ENCODE results near the gene SMYD3.

SMYD3 gene

DNA sequence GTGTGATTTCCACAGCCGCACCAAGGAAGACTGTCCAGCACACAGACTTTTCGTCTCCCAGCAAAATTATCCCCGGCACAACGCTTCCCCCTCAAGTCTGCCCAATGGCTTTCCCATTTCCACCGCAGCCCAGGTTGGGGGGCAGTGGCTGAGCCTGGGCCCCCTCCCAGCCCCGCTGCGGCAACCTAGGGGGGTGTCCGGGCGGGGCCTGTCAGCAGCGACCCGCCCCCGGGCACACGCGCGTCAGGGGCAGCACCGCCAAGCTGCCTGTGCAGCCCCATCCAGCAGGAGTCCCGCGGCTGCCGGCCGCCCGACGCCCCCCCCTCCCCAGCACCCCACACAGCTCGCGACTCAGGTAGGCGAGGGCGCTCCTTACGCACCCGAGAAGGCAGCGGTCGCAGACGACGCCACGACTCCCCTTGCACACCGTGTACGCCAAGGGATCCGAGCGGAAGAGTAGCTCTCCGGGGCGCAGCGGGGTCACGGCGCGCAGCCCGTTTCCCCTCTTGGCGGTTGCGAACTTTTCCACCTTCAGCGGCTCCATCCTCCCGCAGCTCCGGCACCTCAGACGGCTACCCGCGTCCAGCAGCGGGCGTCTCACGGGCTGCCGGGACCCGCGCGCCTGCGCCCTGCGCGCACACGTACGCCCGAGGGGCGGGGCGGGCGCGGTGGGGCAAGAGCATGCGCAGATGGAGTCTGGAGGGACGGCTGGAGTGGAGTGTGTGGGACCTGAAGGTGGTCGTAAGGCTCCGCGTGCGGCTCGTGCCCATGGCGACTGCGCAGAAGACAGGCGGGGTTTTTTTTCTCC, at the start of gene SMYD3:
SMYD3 (minus strand) TSS at position 606 of the 808 bp plus-strand sequence.
- DNase-seq, result peak; percentile 88

- DNase-seq, result no peak
Measured at GRCh38 chr1:246554201-246554600, 47.1 kb upstream of the SMYD3 start.

DNA sequence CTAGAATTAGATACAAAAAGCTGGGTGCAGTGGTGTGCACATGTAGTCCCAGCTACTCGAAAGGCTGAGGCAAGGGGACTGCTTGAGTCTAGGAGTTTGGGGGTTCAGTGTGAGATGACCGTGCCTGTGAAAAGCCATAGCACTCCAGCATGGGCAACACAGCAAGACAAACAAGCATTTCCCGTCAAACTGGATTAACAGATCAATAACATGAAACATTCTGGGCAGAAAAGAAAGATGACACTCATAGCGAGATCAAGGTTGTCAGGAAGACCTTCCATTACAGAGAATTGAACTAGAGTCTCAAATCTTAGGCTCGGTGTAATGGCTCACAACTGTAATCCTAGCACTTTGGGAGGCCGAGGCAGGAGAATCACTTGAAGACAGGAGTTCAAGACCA, 45.0 kb upstream of the SMYD3 start:
- no peak for DNase-seq

DNA sequence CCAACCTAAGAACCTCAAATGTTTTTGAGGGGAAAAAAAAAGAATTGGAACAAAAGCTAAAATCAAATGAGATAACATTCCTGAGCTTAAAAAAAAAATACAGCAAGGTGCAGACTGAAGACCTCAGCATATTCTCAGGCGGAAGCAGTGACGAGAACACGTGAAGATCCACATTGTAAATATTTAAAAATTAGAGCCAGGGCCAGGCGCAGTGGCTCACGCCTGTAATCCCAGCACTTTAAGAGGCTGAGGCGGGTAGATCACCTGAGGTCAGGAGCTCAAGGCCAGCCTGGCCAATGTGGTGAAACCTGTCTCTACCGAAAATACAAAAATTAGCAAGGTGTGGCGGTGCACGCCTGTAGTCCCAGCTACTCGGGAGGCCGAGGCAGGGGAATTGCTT, 43.3 kb upstream of the SMYD3 start:
- no peak for DNase-seq

DNA sequence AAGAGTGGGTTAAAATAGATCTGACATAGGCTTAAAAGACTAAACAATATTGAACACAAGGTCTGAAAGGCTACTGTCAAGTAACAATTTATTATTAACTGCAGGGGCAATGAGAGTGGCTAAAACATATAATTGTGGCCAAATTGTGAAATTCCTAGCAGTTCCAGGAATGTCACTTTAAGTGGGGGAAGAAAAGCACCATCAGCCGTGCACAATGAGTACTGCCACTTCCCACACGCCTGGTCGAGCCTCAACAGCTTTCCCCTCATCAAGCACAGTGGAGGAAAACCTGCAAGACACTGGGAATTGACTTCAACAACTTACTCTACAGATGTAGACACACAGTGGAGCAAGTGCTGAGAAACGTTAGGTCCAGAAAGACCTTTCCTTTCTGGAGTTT, 42.6 kb upstream of the SMYD3 start:
- DNase-seq, result no peak

- DNase-seq, result no peak
Measured at GRCh38 chr1:246544001-246544400, 36.9 kb upstream of the SMYD3 start.

GRCh38 chr1:246540738-246541491, 33.8 kb upstream of the SMYD3 start:
- no peak for DNase-seq

GRCh38 chr1:246537887-246538286, 30.8 kb upstream of the SMYD3 start:
- DNase-seq, result no peak

GRCh38 chr1:246537441-246537840, 30.4 kb upstream of the SMYD3 start:
- no peak for DNase-seq

DNA sequence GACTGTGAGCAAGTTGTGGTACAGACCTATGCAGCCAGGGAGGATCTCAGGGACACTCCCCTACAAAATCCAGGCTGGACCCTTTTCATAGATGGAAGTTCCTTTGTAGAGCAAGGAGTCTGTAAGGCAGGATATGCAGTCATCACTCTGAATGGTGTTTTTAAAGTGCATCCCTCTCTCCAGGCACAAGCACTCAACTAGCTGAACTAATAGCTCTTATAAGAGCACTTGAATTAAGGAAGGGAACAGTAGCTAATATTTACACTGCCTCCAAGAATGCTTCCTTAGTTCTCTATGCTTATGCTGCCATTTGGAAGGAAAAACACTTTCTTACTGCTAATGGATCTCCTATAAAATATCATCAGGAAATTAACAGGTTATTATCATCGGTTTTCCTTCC, 27.0 kb upstream of the SMYD3 start:
- DNase-seq, result no peak

DNA sequence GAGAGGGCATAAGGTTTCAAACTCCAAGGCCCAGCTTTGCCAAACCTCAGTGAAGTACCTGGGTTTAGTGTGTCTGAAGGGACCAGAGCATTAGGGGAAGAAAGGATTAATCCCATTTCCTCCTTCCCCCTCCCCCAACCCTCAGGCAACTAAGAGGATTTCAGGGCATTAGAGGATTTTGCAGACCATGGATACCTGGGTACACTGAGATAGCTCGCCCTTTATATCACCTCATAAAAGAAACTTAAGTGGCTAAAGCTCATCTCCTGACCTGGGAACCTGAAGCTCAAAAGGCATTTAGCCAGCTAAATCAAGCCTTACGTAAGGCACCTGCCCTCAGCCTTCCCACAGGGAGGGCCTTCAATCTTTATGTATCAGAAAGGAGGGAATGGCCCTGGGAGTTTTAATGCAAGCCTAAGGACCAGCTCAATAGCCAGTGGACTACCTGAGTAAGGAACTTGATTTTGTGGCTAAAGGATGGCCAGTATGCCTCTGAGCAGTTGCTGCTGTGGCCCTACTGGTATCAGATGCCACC, 26.4 kb upstream of the SMYD3 start:
- DNase-seq, result no peak

DNA sequence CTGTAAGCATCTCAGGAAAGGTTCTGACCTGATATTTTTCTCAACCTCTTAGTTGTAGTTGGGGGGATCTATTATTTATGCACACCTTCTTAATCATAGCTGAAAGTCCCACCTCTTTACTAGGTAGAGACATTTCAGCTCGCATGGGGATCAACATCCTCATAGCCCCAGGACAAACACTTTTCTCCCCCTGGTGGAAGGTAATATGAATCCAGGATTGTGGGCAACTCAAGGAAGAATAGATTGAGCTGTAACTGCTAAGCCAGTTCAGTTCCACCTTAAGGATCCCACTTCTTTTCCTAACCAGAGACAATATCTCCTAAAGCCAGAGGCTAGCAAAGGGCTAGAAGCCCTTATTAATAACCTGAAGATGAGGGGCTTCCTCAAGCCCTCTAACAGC, 25.4 kb upstream of the SMYD3 start:
- no peak for DNase-seq

DNA sequence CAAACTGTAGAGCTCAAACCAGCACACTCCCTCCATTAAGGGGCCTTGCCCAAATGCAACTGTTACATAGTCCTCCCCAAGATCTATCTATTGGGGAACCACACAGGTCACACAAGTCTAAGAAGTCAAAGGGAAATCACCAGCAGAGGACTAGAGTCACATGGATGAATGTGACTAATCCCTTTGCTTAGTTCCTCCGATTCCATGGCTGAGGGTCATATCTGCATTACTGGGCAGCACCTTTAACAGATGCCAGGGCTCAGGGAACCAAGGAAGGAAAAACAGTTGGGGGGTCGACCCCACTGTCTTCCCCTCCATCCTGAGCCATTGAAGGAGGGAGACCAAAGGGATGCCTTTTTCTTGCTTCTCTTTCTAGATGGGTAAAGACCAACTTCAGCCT, 23.4 kb upstream of the SMYD3 start:
- DNase-seq, result no peak

- no peak for DNase-seq
Measured at GRCh38 chr1:246528933-246529731, 22.1 kb upstream of the SMYD3 start.

- no peak for DNase-seq
Measured at GRCh38 chr1:246527402-246528088, 20.5 kb upstream of the SMYD3 start.

- DNase-seq, result no peak
Measured at GRCh38 chr1:246526915-246527314, 19.8 kb upstream of the SMYD3 start.

GRCh38 chr1:246526380-246526779, 19.3 kb upstream of the SMYD3 start:
- no peak for DNase-seq

DNA sequence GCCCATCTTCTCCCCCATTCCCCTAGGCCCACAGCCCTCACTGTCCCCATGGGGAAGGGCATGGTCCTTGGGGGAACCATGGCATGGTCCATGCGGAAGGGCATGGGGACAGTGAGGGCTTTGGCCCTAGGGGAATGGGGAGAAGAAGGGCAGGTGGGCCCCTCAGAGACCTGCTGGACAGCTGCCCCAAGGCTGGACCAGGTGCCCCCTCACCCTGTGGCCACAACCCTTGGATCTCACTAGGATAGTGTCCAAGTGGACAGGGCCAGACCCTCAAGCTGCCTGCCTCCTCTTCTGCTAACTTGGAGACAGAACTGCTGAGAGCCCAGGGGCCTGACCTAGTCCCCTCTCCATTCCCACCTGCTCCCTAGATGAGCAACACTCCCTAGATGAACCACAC, 12.4 kb upstream of the SMYD3 start:
- DNase-seq, result no peak

DNA sequence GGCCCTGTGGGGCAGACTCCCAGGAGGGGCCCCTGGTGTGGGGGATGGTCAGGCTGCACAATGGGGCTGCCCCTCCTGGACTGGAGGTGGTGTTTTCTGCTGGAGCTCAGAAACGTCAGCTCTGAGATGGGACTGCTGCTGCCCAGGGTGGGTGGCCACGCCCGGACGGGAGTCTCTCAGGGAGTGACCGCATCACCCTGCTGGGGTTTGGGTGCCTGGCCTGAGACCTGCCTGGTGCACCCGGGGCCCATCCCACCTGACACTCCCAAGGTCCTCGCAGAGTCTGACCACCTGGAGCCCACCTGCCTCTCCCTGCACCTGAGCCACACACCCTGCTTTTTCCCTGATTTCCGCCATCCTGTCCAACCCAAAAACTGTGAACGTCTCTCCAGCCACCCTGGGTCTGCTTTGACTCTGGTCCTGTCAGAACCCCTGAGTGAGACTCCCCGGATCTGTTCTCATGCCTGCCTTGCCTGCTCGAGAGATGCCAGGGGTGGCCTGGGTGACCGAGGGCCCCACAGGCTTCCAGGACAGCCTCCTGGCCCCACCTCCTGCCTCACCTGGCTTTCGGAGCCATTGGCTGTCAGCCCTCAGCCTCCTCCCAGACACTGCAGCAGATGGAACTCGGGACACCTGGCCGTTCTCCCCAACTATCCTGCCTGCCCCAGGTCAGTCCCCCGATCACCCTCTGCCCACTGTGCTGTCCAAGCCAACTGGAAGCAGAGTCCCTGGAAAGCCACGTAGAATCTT, 11.6 kb upstream of the SMYD3 start:
- no peak for DNase-seq

DNA sequence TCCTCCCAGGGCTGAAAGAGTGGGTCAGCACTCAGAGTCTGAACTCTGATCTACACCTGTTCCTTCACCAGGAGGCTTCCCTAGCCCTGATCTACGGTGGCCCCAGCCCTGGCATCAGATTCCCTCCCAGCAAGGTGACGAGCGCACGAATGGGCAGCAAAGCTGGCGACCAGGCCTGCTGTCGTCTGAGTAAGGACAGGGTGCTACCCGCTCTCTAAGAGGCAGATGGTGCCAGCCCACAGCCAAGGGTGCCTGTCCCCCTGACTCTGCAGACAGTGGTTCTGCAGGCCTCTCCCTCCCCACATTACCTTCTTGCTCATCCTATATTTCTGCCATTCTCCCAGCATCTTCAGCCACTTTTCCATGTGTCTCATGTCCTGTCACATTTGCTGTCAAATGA, 10.3 kb upstream of the SMYD3 start:
- no peak for DNase-seq

DNA sequence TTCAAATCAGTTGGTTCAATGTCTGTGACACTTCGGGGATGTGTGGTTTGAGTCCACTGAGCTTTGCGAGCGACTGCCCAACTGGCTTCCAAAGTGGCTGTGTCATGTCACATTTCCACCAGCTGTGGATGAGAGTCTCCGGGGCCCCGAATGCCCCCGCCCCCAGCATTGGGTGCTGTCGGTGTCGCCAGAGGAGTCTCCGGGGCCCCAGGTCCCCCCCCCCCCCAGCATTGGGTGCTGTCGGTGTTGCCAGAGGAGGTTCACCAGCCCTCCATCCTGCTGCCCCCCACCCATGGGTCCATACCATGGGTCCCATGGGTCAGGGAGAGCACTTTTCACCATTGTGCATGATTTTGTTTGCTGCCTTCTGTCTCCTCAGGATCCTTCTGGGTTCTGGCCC, 9.0 kb upstream of the SMYD3 start:
- no peak for DNase-seq

All from activated CD8-positive, alpha-beta memory T cell treated with anti-CD3 and anti-CD28 coated beads for 24 hours (primary cell).